Body of pancreas (tissue), 4 donors: ENCODE measurements around the gene NPTX1. TPM values are rescaled to one million over a fixed set of nuclear protein-coding genes. Genes with fewer than 3 reads are reported as not detected.
"Not testable (repeated sequence)": the region's sequence is repeated elsewhere in the genome, so short reads cannot be mapped to it uniquely, and the experiment has no call there.

ENCODE experiments used
- ATAC-seq: fragments of 150-250 bp; one replicate; pipeline ENCODE4 v1.9.1; 2016
- DNase-seq, 4 donors: peaks; one replicate each; pipeline ENCODE4 v3.0.0-alpha.2; 2019
- H3K27ac ChIP-seq, 4 donors: fragments of 200-600 bp; sonication (generic); 1 replicate in 3 of 4; 2 replicates in 1 of 4; pipeline versions ENCODE4 v1.5.1 to v1.6.1; 2016 to 2019; ENCODE audit warnings: mild to moderate bottlenecking in 1 of 4, mixed read lengths in 1 of 4, moderate library complexity in 1 of 4
- H3K27me3 ChIP-seq, 2 donors: fragments of 200-600 bp; sonication (generic); one replicate each; pipeline ENCODE4 v1.6.0; 2016; ENCODE audit warnings: mild to moderate bottlenecking in 1 of 2
- H3K36me3 ChIP-seq, 2 donors: fragments of 200-600 bp; sonication (generic); replicated peaks in 1 of 2; 2 replicates each; pipeline ENCODE4 v1.5.1; 2016; ENCODE audit warnings: low read depth in 2 of 2; ENCODE audit not compliant: insufficient read depth in 1 of 2
- H3K4me1 ChIP-seq: fragments of 200-600 bp; sonication (generic); one replicate; pipeline ENCODE4 v1.6.0; 2016
- H3K4me3 ChIP-seq, 2 donors: fragments of 200-600 bp; sonication (generic); 1 replicate in 1 of 2; 2 replicates in 1 of 2; pipeline ENCODE4 v1.5.1; 2016 to 2019
- H3K9me3 ChIP-seq, 3 donors: fragments of 200-600 bp; sonication (generic); 1 replicate in 2 of 3; 2 replicates in 1 of 3; pipeline ENCODE4 v1.5.1; 2016
- POLR2A ChIP-seq, 3 donors: fragments of 450-650 bp; IDR thresholded peaks; one replicate each; pipeline ENCODE4 v1.6.1; 2016; ENCODE audit warnings: antibody characterized with exemption in 3 of 3, mild to moderate bottlenecking in 2 of 3
- WGBS, 2 donors: methylation state at CpG; one replicate each; pipeline ENCODE4 v1.1.5; 2017; 5-methylcytosine and 5-hydroxymethylcytosine counted together
- intact Hi-C: fragments of 100-400 bp; cut with DNase I; formaldehyde crosslinking; loops from one replicate; pipeline ENCODE4 v1.15.1; 2023
- total RNA-seq, 2 donors: library from RNA; depleted of rRNA; stranded (reverse); fragments of >200 nt; gene quantifications; one replicate each; pipeline ENCODE4 v1.1.0, GENCODE V29; 2016
- TF ChIP-seq, protein P1 (sequence below), 7 experiments: fragments of 450-650 bp in 4 of 7; fragments of 200-600 bp in 3 of 7; sonication (generic) in 3 of 7; IDR thresholded peaks; one replicate each; pipeline ENCODE4 v1.5.1; 2016 to 2019; ENCODE audit warnings: antibody characterized with exemption in 7 of 7

The NPTX1 gene
- total RNA-seq, 2 donors from 2014 or later = 0.26 TPM; not detected in 1

DNA sequence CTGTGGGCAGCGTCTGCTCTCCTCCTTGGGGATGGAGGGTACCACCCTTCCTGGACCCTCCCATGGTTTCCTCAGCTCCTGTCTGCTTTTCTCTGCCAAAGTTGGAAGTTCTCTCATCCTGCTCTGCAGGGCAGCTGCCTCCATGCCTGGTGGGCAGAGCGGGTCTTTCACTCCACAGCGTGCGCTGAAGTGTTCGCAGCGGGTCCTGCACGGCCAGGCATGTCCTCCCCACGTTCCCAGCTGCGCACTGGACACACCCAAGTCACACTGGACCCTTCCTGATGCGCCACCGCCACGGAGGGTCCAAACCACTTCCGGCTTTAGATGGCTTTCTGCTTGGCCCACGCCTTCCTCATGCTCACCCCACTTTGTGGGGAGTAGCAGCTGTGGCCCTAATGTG lies 33.7 kb upstream of the NPTX1 start:
- ATAC-seq (no peak), DNase-seq (no peak)
- WGBS, 2 donors = 62 to 72% methylated on average over 8 to 14 of the region's 14 CpGs
- H3K27me3 ChIP-seq = peaks cover 0 to 9% of the 10 kb centered on the region in 2 donors
- H3K9me3 ChIP-seq = no peaks in the 10 kb centered on the region
- intact Hi-C loops = no loop called here
- H3K4me3 ChIP-seq = no peak overlapping the region
- H3K27ac ChIP-seq = no peak overlapping the region
- H3K4me1 ChIP-seq = no peaks in the 10 kb centered on the region
- H3K36me3 ChIP-seq = no peaks in the 10 kb centered on the region
- TF ChIP-seq POLR2A (IDR thresholded peaks at IDR 0.05) = no peak
- TF ChIP-seq, protein P1, sequence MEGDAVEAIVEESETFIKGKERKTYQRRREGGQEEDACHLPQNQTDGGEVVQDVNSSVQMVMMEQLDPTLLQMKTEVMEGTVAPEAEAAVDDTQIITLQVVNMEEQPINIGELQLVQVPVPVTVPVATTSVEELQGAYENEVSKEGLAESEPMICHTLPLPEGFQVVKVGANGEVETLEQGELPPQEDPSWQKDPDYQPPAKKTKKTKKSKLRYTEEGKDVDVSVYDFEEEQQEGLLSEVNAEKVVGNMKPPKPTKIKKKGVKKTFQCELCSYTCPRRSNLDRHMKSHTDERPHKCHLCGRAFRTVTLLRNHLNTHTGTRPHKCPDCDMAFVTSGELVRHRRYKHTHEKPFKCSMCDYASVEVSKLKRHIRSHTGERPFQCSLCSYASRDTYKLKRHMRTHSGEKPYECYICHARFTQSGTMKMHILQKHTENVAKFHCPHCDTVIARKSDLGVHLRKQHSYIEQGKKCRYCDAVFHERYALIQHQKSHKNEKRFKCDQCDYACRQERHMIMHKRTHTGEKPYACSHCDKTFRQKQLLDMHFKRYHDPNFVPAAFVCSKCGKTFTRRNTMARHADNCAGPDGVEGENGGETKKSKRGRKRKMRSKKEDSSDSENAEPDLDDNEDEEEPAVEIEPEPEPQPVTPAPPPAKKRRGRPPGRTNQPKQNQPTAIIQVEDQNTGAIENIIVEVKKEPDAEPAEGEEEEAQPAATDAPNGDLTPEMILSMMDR (IDR thresholded peaks at IDR 0.05) = no peak

DNA sequence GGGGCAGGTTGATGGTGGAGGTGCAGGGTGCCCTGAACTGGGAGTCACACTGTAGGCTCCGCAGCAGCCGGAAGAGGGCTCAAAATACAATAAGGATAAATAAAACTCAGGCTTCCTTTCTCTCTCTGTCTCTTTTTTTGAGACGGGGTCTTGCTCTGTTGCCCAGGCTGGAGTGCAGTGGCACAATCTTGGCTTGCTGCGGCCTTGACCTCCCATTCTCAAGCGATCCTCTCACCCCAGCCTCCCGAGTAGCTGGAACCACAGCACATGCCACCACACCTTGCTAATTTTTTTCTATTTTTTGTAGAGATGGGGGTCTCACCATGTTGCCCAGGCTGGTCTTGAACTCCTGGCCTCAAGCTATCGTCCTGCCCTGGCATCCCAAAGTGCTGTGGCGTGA lies 32.9 kb upstream of the NPTX1 start:
- DNase-seq = no peak
- intact Hi-C loops = no loop called here
- H3K27me3 ChIP-seq = peaks cover 0 to 9% of the 10 kb centered on the region in 2 donors
- no peaks in the 10 kb centered on the region for H3K9me3 ChIP-seq
- no peak overlapping the region for H3K27ac ChIP-seq
- no peak overlapping the region for H3K4me3 ChIP-seq
- WGBS, 2 donors = 56 to 61% methylated on average over 8 of the region's 8 CpGs
- TF ChIP-seq POLR2A (IDR thresholded peaks at IDR 0.05) = no peak
- TF ChIP-seq, protein P1 (IDR thresholded peaks at IDR 0.05) = no peak
- no peak for ATAC-seq
- H3K36me3 ChIP-seq = no peaks in the 10 kb centered on the region
- no peaks in the 10 kb centered on the region for H3K4me1 ChIP-seq

DNA sequence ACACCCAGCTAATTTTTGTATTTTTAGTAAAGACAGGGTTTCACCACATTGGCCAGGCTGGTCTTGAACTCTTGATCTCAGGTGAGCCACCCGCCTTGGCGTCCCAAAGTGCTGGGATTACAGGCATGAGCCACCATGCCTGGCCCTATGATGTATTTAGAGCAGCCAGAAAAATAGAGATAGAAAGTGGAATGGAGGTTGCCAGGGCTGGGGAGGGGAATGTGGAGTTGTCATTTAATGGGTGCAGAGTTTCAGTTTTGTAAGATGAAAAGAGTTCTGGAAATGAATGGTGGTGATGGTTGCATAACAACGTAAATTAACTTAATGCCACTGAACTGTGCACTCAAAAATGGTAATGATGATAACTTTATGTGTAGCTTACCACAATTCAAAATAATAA lies 31.6 kb upstream of the NPTX1 start:
- DNase-seq (no peak), ATAC-seq (no peak)
- intact Hi-C loops = no loop called here
- Histone ChIP-seq H3K27ac (no peak overlapping the region), H3K9me3 (no peaks in the 10 kb centered on the region), H3K4me1 (no peaks in the 10 kb centered on the region), H3K4me3 (no peak overlapping the region), H3K27me3 (peaks cover 0 to 9% of the 10 kb centered on the region in 2 donors), H3K36me3 (no peaks in the 10 kb centered on the region)
- 77 to 82% methylated on average over 3 of the region's 3 CpGs for WGBS, 2 donors
- TF ChIP-seq POLR2A (IDR thresholded peaks at IDR 0.05) = no peak
- TF ChIP-seq, protein P1 (IDR thresholded peaks at IDR 0.05) = no peak

DNA sequence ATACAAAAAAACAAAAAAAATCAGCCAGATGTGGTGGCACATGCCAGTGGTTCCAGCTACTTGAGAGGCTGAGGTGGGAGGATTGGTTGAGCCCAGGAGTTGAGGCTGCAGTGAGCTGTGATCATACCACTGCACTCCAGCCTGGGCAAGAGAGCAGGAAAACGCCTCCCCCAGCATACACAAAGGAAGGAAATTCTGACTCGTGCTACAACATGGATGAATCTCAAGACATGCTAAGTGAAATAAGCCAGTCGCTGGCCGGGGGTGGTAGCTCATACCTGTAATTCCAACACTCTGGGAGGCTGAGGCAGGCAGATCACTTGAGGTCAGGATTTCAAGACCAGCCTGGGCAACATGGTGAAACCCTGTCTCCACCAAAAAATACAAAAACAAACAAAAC lies 30.8 kb upstream of the NPTX1 start:
- H3K4me1 ChIP-seq, ATAC-seq, H3K27me3 ChIP-seq, intact Hi-C loops, H3K4me3 ChIP-seq, H3K9me3 ChIP-seq, H3K27ac ChIP-seq, DNase-seq, H3K36me3 ChIP-seq: not testable (repeated sequence)
- 43 to 50% methylated on average over 4 of the region's 4 CpGs for WGBS, 2 donors

DNA sequence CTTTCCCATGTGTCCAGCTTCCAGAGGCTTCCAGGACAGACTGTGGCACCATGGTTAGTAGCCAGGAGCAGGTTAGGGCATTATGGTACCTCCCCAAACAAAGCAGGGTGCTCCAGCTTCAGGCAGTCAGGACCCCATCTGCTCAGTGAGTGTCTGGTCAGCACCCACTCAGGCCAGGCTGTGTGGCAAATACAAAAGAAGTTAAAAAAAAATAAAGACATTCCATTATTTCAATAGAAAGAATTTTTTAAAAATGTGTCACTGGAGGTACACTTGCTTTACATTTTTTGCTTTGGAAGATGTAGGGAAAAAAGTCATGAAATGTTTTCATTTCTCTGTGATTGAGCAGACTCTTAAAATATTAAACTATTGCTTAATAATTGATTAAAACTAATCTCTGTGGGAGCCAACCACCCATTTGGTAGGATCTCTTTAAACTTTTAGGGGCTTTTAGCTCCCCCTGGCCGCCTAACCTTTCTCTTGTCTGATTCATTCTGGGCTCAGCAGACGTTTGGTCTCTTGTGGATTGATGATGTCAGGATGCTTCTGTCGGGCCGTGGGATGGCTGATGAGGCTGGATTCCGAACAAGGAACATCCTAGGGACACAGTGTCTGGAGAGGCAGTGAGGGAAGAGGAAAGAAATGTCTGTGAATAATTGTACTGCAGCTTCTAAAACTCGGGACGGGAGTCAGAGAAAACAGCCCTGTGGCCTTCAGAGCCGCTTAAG lies 28.4 kb upstream of the NPTX1 start:
- 15 to 18% methylated on average over 8 of the region's 8 CpGs for WGBS, 2 donors

More for the DNA sequence above, 28.4 kb upstream of the NPTX1 start:
- no peak overlapping the region for H3K27ac ChIP-seq
- H3K4me3 ChIP-seq = no peak overlapping the region
- H3K9me3 ChIP-seq = no peaks in the 10 kb centered on the region
- H3K4me1 ChIP-seq = no peaks in the 10 kb centered on the region
- peak; percentile 44 for ATAC-seq
- DNase-seq = peak in 1 of 4 donors; percentile 27
- H3K27me3 ChIP-seq = peaks cover 0 to 9% of the 10 kb centered on the region in 2 donors
- intact Hi-C loops = no loop called here
- TF ChIP-seq POLR2A (IDR thresholded peaks at IDR 0.05) = no peak
- TF ChIP-seq, protein P1 (IDR thresholded peaks at IDR 0.05) = no peak
- H3K36me3 ChIP-seq = no peaks in the 10 kb centered on the region
